GM18870 (cell line): ENCODE measurements around the gene HDAC10.

Experiments
- ATAC-seq: cut with Tn5 transposase; IDR thresholded peaks from one replicate; pipeline ENCODE4 v1.9.1; 2021; ENCODE audit warnings: moderate library complexity; ENCODE audit not compliant: unreplicated experiment

Gene HDAC10

DNA sequence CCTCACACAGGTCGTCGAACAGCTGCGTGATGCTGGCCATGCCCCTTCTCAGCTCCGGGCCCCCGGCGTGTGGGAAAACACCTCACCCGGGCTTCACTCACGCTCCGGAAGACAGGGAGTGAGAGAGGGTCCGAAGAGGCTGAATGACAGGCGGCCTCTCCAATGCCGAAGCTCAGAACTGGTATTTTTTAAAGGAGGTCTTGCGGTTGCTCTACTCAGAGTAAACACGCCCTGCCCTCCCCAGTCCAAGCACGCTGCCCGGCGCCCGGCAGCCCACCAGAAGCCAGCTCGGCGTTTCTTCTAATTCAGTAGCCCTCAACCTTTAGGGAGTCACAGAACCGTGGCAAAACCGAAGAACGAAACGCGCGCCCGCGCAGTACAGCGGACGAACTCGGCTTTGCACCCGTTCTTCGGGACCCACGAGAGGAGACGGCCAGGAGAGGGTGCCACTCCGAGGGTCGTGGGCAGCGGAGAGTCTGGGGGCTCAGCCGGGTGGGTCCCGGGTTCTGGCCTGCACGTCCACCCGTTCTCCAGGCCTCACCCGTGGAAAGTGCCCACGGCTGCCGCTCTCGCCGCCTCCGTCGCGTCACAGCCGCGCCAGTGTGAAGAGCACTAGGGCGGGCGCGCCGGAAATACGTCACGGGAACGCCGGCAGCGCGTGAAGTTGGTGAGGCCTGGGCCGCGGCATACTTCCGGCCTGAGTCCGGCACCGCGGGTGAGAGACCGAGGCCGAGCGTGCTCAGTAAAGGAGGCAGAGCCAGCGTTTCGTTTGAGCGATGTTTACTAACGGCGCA lies 6.4 kb downstream of the HDAC10 start, which contains the start of gene TUBGCP6:
TSS of gene TUBGCP6 (minus strand) at position 604 of the 794 bp plus-strand sequence. CDS start at position 40, 564 bp downstream.
- no peak for ATAC-seq

DNA sequence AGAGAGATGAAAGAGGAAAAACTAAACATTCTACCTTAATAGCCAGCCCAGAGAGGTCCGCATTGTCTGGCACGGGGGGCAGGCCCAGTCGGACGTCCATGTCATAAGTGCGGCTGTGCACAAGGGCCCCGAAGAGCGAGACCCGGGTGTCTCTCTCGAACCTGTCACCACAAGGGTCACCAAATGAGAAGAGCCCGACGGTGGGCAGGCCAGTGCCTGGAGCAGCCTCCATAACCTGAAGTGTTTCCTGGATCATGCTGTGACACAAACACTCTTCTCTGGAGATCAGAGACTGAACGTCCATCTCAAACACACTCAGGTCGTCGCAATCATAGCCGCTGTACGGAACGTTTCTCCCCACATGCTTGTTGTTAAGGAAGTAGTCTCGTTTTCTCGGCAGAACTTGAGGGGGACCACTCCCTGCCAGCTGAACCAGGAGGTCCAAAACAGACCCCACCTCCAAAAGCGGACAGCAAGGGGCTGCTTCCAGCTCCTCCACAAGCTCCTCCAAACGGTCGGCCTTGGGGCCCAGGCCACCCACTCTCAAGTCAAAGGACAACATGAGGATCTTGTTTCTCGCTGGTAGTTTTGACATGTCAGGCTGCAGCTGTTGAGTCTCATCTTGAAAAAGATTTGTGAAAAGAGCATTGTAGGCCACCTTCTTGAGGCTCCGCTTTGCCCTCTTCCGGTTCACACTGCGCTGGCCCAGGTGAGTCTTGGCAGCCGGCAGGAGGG lies 7.2 kb downstream of the HDAC10 start:
- ATAC-seq: no peak

DNA sequence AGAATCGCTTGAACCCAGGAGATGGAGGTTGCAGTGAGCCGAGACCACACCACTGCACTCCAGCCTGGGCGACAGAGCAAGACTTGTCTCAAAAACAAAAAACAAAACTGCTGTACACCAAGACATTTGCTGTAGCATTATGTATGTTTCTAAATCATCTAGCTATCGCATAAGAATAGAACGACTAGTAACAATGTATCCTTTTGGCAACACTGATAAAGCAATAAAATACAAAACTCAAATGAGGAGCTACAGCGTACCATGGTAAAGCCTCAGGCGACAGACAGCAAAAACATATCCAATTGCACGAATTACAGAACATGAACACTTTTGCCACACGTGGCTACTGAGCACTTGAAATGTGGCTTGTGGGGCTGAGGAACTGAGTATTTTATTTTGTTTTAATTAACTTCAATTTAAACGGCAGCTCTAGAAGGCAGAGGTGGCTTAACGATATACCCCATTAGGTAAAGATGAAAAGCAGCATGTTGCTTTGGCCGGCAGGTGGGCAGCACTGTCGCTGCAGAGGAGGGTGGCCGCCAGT lies 8.6 kb downstream of the HDAC10 start:
- no peak for ATAC-seq

DNA sequence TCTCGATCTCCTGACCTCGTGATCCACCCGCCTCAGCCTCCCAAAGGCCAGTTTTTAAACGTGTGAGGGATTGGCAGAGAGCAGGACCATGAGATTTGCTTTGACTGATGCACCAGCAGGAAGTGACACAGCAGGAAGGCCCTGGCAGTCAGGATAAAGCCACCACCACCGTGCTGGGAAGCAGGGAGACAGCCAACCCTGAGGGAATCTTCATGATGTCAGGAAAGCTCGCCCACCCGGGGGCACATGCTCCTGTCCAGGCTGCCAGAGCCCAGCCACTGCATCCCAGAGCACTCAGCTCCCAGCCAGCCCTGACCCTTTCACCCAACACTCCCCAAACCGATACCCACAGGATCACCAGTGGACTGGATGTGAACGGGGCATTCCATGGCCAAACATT lies 12.3 kb downstream of the HDAC10 start:
- no peak for ATAC-seq

DNA sequence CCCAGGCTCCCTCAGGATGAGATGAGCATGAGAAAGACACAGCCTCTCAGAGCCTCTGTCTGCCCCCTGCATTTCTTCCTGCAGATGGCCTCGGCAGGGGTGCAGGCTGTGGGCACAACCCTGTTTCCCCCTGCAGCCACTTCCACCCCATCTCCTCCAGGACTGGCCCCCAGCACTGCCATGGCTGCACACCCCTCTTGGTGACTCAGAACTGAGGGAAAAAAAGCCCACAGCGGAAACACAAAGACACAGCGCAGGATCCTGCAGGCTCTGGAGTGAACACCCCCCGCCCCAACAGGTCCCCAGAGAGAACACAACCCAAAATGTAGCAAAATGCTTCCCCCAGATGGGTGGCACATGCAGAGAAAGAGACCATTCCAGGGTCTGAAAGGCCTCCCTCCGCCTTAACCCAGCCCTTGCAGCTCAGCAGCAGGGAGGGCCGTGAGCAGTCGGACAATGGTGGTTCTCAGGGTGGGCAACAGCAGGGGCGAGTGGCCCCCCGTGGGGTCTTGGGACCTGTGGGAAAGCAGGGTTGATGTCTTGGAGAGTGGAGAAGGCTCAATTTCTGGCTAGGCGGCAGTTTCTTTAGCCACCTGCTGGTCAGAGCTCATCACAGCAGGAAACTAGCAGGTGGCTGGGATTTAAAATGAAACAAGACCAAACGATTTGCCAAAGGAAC lies 14.2 kb downstream of the HDAC10 start:
- no peak for ATAC-seq

DNA sequence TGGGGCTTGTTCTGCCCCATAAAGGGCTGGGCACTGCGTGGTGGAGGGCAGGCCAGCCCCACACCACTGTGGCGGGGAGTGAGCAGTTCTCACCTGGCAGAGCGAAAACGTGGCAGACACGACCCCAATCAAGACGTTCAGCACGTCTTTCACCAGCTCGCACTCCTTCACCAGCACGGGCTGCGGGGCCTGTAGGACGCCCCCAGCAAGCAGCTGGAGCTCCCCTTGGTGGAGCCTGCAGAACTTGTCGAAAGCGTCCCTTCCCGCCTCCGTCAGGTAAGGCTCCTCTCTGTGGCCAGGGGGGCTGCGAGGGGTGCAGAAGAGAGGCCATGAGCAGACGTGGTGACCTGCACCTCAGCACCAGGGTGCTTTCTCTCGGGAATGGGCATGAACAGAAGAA lies 17.8 kb downstream of the HDAC10 start:
- ATAC-seq: no peak

DNA sequence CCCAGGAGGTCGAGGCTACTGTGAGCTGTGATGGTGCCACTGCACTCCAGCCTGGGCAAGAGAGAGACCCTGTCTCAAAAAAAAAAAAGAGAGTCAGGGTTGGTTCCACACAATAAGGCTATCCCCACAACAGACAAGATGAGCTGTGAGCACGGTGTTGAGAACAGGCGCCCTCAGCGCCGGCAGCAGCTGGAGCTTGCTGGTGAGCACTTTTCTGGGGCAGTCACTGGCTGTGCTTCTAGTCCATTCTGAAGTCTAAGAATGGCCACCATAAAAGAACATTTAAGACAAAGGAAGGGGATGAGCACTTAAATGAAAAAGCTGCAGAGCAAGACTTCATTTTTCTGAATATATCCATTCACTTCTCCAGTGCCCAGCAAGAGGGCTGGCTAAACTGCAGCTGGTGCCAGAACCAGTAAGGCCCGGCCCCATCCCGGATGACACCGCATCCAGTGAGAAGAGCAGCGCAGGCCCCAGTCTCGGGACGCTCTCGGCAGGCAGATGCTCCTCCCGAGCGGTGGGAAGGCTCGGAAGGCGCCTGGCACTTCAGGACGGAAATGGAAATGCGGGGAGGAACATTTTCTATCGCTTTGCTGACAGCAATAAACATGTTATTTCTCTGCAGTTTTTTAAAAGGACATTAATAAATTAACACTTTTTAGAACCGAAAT lies 18.4 kb downstream of the HDAC10 start:
- ATAC-seq: no peak

DNA sequence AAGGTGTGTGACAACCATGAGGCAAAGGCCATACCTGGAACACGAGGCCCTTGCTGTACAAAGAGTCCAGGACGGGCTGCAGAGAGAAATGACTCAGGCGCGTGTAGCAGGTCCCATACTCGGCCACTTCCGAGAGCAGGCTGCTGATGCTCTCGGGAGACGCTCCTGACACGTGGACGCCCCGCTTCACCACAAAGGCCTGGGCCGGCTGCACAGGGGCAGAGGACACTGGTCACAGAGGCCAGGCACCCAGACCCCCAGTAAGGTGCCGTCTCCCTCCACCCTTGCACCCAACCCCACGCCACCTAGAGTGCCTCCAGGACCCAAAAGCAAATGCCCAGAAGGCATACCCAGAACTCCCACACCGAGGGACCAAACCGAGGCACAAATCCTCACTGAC lies 21.7 kb downstream of the HDAC10 start:
- ATAC-seq: no peak

DNA sequence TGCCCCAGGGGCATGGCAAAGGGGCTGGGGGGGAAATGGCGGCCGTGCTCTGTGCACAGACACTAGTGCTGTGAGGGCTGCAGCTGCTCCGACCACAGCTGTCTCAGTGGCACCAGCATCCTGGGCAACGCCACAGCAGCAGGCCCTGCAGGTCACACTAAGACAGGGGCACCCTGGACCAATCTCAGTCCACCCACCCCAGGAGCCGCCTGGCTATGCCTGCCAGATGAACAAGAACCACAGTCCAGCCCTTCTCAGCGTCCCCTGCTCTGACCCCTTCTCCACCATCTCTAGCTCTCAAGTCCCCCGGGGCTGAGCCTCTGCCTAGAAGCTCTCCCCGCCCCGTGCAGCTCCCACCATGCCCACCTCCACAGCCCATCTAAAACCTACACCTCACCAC lies 22.7 kb downstream of the HDAC10 start:
- no peak for ATAC-seq

DNA sequence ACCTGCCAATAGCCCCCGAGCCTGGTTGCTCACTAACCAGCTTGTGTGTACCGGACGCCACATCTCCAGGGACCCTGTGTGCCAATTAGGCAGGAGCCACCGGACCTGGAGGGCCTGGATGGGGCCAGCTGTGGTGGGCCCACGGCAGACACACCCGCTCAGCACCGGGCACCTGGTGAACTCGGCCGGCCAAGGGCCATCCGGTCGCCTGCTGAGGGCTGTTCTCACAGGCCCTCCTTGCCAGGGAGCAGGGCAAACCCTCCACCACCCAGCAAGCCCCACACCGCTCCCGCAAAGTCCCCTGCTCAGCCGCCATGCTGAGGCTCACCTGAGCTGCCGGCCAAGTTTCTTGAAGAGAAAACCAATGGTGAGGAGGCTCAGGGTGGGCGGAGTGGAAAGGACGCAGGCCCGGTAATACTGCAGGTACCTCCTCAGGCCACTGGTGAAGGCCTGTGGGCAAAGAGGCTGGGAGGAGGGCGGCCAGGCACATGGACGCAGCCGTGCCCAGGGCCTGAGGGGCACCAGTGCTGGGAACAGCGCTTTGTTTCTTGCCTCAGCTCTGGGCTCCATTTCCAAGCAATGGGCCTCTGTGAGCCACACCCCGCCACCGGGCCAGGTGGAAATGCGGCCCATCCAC lies 23.4 kb downstream of the HDAC10 start:
- ATAC-seq: no peak

DNA sequence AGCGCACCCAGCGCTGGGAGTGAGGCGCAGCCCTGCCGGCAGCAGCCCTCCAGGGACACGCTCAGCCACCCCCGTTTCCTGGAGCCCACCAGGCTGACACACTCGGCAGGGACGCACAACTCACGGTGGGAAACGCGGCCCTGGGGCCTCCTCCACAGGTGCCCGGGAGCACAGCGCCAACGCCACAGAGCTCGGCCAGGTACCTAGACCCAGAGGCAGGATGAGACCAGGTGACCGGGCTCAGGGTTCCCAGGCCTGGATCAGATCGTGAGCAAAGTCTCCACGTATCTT lies 24.2 kb downstream of the HDAC10 start:
- no peak for ATAC-seq

DNA sequence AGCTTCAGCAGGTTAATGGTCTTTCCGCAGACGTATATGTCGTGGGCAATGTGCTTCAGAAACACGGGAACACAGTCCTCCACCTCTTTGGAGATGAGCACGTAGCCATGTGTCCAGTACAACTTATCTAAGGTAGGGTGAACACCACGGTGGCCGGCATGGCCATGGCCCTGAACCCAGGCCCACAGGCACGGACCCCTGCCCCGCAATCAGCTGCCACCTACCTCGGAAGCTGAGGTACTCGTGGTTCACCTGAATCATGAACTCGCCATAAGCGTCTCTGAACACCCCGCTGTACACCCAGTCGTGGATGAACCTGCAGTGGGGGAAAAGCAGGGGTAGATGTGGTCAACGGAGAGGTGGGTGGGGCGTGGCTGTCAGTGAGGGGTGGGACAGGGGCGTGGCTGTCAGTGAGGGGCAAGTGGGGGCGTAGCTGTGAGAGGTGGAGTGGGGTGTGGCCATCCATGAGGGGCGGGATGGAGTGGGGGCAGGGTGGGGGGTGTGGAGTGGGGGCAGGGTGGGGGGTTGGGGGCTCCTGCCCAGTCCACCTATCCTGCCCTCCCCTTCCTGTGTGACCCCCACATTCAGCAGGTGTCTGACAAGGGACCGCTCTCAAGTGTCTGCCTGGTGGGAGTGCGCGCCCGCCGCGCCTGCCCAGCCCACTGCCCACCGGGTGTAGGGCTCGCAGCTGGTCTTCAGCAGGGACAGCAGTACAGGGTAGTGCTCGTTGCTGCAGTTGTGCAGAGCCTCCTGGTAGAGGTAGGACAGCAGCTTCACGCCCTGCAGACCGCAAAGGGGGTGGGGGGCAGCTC lies 24.8 kb downstream of the HDAC10 start:
- ATAC-seq: no peak

DNA sequence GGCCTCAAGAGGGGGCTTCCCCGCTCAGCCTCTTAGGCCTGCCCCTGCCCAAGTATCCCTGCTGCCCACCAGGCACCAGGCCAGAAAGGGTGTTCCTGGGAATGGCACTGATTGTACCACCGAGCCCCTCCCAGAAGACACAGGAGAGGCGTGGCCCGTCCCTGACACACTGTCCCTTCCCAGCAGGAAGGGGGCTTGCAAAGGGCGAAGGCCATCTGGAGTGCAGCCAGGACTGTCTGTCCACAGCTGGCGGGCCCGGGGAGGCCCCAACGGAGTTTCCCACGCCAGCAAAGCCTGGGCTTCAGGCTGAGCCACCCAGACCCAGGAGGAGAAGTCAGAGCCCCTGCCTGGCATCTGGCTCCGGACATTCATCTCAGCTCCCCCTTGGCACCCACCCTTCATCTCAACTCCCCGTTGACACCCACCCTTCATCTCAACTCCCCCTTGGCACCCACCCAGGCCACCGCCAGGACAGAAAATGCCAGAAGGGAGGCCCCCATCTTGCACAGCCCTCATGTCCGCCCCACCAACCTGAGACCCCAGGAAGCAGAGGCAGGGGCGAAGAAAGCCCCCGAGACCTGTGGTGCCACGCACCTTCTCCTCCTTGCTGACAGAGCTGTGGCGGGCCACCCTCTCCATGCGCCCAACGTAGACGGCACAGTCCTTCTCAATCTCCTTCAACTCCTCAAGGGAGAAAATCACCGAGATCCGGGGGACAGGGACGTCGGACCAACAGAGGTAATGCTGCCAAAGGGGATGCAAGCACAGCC lies 25.7 kb downstream of the HDAC10 start:
- ATAC-seq: no peak

DNA sequence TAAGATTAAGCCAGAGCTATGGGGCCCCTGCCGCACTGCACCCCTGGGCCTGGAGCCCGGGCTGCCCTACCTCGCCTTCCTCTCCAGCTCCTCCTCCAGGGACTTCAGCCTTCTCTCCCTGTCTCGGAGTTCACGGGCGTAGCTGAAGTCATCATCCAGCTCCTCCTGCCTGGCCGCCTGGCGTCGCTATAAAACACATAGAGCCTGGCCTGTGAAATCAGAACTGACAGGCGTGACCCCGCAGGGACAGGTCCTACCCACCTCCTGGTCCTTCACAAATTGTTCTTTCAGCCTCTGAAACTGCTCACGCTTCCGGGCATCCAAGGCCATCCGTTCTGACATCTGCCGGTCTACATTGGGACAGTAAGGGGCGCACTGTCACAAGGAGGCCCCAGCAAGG lies 27.0 kb downstream of the HDAC10 start:
- ATAC-seq: no peak

DNA sequence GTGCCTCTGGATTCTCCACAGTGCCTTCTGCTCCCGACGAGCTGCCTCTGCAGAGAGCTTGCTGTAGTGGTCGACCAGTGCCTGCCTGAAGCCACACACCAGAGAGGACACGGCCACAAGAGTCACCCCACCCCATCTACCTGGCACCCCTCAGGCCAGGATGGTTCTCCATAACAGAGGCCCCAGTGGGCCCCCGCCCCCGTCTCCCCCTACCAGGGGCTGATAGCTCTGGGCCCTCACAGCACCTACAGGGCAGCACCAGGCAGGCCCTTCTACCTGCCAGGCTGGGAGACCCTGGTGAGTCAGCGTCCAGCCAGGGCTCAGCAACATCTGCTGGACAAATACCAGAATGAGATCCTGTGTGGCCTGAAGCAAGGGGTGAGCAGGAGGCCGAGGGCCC lies 28.6 kb downstream of the HDAC10 start:
- ATAC-seq: no peak

DNA sequence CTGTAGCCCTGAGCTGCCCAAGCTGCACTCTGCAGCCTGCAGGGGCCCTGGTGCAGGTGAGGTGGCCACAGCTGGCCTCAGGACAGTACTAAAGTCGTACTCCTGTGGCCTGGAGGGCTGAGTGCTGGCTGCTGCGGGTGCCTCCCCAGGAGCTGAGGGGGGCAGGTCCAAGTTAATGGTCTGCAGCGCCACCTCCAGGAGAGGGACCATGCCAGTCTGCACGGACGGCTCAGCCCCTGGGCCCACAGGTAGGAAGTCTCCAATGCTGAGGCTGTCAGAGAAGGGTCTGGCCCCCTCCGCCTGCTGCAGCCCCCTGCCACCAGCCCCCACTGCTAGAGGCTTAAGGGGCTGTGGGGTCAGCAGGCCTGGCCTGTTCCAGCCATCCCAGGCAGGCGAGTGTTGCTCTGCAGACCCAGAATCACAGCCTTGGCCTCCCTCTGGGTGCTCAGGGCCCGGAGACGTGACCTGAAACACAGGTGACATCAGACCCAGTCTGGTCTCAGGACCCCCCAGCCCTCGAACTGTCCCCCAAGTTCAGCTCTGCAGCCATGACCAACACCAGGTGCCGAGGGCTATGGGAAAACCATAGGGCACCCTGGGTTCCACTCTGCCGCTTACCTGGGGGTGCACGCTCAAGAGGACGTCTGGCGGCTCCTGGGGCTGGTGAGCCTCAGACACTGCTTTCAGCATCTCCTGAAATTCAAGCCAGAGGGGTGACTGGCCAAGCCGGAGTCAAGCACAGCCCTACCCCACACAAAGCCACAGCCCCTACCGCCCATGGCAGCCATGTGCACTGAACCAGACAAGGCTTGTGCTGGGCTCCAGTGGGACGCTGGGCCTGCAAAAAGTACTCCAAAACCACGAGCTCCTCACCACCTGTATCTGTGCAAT lies 29.4 kb downstream of the HDAC10 start:
- no peak for ATAC-seq

DNA sequence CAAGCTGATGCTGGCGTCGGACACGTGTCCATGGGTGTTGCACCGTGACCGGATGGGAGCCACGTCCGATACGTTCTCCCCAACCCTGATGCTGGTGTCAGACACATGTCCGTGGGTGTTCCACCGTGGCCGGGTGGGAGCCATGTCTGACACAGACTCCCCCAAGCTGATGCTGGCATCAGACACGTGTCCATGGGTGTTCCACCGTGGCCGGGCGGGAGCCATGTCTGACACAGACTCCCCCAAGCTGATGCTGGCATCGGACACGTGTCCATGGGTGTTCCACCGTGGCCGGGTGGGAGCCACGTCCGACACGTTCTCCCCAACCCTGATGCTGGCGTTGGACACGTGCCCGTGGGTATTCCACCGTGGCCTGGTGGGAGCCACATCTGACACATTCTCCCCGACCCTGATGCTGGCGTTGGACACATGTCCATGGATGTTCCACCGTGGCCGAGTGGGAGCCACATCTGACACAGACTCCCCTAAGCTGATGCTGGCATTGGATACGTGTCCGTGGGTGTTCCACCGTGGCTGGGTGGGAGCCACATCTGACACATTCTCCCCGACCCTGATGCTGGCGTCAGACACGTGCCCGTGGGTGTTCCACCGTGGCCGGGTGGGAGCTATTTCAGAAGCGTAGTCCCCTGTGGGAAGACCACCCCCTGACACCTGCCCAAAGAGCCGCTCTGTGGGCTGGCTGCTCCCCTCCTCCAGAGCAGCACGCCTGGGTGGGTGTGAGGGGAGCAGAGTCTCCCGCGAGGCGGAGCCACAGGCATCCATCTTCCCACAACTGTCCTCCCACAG lies 30.3 kb downstream of the HDAC10 start:
- no peak for ATAC-seq
